GM21528 (cell line): Measurements from ENCODE around the gene CLCNKA.
"Not testable (repeated sequence)": the region's sequence is repeated elsewhere in the genome, so short reads cannot be mapped to it uniquely, and the experiment has no call there.

Source experiments
- ATAC-seq: cut with Tn5 transposase; IDR thresholded peaks from one replicate; pipeline ENCODE4 v1.9.1; 2021; ENCODE audit warnings: mild to moderate bottlenecking, moderate library complexity; ENCODE audit not compliant: unreplicated experiment, low FRiP score

CLCNKA gene

GRCh38 chr1:16057314-16057915, 35.6 kb downstream of the CLCNKA start:
- not testable (repeated sequence) for ATAC-seq

DNA sequence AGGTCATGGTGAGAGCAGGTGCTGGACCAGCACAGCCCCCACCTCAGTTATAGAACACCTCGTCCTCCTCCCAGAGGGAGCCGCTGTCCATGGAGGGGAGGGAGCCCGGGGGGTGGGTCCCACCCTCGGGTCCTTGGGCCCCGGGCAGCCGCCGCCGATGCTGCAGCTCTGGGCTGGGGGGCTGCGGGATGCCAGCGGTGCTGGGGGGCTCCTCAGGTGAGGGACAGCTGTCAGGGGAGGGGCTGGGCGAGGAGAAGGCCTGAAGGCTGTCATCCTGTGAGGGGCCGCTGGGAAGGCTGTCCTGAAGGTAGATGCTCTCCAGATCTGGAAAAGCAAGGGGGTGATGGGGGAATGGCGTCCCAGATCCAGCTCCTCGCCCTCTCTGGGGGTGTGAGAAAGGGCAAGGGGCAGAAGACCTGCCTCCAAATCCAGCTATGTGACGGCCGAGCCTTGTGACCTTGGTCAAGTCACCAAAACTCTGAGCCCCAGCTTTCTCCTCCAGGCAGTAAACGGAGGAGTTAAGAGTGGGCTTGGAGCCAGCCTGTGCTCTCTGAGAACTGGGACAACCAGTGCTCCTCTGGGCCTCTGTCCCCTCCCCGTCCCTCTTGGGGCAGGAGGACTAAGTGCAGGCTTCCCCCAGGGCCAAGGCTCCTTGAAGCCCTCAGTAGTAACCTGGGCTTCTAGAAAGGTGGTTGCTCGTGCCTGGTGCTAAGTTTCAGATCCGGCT, 36.7 kb downstream of the CLCNKA start:
- not testable (repeated sequence) for ATAC-seq

- ATAC-seq = no peak
These were observed 39.4 kb downstream of the CLCNKA start for GRCh38 chr1:16061266-16061665.

- ATAC-seq = not testable (repeated sequence)
These were observed 40.3 kb downstream of the CLCNKA start for GRCh38 chr1:16061989-16062686.

GRCh38 chr1:16062687-16063075, 40.8 kb downstream of the CLCNKA start:
- ATAC-seq = not testable (repeated sequence)

GRCh38 chr1:16063226-16063829, 41.5 kb downstream of the CLCNKA start:
- no peak for ATAC-seq

DNA sequence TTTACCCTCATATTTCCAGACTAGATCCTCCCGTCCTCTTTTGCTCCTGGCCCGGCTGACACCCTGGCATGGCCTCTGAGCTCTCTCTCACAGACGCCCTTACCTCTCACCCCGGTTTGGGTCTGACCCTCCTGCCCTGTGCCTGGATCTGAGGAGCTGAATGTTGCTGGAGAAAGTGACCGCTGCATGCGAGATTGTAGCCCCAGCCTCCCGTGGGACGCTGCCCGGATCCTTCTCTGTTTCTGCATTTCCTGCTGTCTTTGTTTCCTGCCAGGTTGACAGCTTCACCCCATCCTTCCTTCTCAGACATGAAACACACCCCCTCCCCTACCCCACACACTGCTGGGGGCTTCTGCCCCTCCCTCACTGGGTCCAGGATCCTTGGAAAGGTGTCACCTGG, 42.1 kb downstream of the CLCNKA start:
- no peak for ATAC-seq

GRCh38 chr1:16064536-16065268, 42.9 kb downstream of the CLCNKA start:
- no peak for ATAC-seq

GRCh38 chr1:16065269-16065576, 43.4 kb downstream of the CLCNKA start:
- ATAC-seq = no peak

- ATAC-seq = no peak
These were observed 44.4 kb downstream of the CLCNKA start for GRCh38 chr1:16066245-16066644.

- ATAC-seq = no peak
These were observed 45.4 kb downstream of the CLCNKA start for GRCh38 chr1:16067127-16067768.

DNA sequence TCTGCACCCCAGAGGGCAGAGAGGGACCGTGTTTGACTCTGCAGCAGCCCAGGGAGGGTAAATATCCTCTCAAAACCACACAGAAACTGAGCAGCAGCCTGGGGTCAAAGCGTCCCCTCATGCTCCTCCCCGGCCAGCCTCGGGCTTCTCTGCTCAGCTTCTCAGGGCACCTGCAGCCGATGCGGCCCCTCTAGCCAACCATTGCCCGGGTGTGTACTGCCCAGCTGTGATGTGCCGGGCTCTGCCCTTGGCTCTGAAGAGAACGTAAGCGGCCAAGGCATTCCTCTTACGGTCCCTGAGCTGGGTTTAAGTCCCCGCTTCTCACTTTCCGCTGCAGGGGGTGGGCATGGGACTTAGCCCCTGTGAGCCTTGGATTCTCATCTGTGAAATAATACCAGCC, 46.1 kb downstream of the CLCNKA start:
- no peak for ATAC-seq

GRCh38 chr1:16068356-16069270, 46.8 kb downstream of the CLCNKA start:
- ATAC-seq = no peak

- ATAC-seq = no peak
These were observed 49.0 kb downstream of the CLCNKA start for GRCh38 chr1:16070640-16071355.

DNA sequence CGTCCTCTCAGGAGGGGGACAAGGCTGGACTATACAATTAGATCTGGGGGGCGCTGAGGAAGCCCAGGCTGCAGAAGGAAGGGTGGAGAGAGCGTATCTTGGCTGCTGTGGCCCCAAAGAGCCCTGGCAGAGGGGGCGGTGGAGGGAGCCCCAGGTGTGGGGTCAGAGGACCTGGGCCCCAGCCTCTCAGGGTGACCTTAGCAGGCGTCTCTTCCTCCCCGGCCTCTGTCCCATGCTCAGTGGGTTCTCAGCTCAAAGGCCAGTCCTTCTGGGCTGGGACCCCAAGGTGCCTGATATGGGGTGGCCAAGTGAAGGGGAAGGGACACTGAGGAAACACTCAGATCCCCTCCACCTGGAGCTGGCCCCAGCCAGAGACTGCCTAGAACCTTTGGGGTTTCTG, 49.8 kb downstream of the CLCNKA start:
- no peak for ATAC-seq

DNA sequence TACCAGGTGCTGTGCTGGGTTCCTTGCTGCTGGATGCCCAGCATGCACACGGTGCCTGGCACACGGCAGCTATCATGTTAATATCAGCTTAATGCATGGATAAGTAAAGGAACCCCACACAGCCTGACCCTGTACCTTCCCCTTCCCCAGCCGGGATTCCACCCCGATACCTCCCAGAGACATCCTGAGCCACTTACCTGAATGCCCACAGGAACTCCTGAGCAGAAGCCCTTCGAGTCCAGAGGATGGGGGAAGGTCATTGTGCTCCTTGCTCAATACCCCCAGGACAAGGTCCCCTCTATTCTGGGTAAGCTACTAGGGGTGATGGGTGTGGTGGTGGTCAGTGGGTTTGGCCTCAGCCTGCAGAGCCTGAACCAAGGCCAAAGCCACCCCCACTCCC, 50.3 kb downstream of the CLCNKA start:
- no peak for ATAC-seq

DNA sequence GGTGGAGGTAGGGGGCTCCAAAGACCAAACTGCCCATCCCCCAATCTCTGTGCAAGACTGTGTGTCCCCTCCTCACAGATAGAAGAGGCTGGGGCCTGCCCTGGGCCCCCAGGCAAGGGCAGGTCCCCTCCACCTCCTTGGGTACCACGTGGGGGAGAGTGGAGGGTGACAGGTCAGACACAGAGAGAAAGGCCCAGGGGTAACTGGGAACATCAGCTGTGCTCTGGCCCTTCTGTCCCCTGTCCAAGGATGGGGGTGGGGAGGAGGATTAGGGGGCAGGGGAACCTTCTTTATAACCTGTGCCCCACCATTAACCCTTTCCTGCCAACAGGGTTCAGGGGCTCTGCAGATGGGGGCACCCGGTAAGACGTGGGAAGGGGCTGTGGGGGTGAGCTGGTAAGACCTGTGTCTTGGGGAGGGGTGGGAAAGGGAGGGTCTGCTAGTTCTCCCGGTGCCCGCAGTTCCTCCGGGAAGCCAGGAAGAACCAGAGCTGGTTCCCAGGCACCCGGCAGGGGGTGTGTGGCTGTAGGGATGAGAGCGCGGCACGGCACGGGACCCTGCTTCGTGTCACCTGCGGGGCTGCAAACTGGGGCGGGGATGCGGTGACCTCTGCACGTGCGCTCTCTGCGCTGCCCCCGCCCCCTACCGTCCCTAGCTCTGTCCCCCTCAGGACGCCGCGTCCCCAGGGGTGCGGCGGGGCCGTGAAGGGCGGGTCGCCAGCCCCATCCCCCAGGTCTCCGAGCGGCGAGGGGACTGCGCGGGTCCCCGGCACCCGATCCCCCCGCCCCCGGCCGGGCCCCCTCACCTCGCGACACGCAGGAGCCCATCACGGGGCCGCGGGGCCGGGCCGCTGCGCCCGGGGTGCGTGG, 51.0 kb downstream of the CLCNKA start:
- no peak for ATAC-seq
